HTR-8/SVneo (cell line): ENCODE results near the gene CEP85L.

ENCODE experiments used
- DNase-seq: peaks from one replicate; pipeline ENCODE4 v3.0.0; 2011; ENCODE audit warnings: low spot score, mixed read lengths; ENCODE audit not compliant: insufficient read length
- FAIRE-seq: peaks from 2 replicates; lab custom pipeline; 2011; peaks lifted over from hg19 to GRCh38; lab: Jason Lieb, UNC

Gene CEP85L

DNA sequence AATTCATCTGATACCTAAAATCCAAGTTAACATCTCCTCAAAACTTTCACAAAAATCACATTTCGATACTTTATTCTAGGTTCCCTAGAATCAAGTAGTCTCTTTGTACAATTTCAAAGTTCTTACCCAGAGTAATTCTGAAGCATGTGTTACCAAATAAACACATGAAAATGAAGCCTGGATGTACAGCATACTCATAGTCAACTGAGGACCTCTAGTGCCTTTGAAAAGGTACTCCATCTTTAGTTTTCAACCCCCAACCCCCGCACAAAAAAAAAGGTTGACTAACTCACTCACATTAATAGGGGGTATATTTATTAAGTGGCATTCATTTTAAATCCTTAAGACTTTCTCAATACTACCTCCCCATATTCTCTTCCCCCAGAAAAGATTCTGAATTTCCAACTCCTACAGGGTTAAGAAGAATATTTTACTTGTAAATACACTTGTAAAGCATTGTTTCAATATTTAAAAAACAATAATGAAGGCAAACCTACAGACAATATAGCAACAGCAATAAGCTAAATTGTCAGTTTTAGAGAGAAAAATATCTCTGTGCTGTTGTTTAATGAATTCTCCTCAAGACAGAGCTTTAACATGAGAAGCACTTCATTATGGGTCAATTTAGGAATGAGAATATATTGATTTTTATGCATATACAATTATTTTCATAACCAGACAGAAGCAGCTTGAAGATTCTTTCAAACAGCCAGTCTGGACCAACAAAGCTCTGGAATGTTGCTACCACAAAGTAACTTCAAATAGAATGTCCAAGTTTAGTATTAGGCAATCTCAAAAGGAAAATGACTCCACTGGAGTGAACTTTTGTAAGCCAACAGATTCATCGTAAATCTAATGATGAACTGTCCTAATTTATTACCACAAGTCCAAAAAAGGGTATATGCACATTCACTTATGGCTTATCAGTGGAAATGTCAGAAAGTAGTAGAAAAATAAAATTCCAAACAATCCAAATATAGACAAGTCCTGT lies 100.0 kb downstream of the CEP85L start:
- DNase-seq = peak; percentile 45
- FAIRE-seq = no peak

DNA sequence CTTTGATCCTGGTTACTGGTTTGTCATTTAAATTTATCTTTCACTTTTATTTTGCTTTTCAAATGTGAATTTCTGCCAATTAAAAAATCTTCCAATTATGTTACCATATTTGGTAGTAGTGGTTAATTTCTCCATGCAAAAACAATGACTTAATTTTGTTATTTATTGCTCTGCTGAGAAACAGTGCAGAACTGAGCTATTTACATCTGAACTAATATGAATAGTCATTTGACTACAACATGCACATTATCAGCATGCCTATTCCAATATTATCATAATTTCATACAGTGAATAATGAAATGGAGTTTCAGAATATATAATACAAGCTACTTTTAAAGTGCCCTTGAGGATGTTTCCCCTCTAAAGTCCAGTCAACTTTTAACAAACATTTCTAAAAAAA lies 102.8 kb downstream of the CEP85L start:
- DNase-seq = no peak
- FAIRE-seq = no peak

DNA sequence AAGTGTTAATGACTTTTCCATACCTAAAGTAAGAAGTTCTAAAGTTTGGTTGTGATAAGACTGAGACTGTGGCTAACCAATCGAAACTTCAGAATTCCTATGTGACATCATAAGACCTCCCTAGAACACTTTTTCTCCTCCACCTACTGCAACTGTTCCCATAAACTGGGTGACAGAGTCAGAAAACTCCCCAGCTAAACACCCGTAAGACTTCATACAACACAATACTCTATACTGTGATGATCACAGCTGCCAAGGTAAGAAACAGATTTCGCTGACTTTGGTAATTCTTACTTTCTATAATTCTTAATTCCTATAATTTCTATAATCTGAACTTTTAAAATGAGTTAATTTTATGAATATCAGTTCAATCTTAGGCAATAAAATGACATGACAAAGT lies 103.3 kb downstream of the CEP85L start, which contains the start of gene PLN:
TSS of gene PLN (plus strand) at position 161 of the 400 bp plus-strand sequence. CDS start 10,626 bp downstream, outside the sequence.
- DNase-seq = no peak
- no peak for FAIRE-seq

DNA sequence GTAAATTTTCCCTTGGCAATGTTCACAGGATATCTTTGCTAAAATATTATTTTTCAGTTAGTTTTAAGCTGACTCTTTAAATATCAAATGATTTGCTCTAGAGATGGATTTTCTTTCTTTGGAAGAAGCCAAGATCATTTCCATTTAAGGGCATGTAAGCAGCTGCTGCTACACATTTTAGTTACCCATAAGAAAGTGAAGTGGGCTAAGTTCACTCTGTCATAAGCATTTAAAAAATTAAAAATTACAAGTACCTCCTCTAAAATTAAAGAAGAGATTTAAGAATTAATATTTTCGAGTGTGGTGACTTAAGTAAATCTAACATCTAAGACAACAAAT lies 104.5 kb downstream of the CEP85L start:
- DNase-seq = no peak

DNA sequence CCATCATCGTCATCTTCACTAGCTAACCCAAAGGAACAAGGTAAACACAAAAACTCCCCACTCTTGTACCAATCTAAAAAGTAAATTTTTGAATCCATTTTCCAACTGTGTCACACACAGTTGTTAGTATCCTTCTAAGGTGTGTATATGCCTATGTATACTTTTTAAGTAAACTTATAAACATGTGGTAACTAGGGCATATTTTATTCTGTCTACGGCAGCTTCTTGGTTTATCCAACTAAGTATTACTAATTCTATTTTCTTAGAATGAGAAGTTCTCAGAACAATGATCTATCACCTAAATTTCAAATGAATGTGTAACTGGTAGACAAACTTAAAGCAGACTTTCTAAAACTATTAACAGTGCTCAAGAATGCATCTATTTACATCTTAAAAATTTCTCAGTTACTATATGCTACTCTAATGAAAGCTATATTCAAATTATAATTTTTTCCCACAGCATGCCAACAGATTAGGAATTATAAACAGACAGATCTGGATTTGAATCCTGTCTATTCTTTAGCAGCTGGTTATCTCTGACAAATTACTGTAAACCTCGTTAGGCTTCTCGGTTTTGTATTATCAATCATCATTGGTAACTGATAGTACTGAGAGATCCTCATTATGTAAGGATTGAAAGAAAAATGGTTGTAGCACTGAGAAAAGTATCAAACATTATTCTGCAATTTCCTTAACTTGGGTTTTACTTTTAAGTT lies 105.1 kb downstream of the CEP85L start:
- FAIRE-seq (no peak), DNase-seq (no peak)

More for the DNA sequence above, 104.5 kb downstream of the CEP85L start:
- no peak for FAIRE-seq

- FAIRE-seq = no peak
- DNase-seq = no peak
Observed at GRCh38 chr6:118544105-118544504, 107.3 kb downstream of the CEP85L start.

DNA sequence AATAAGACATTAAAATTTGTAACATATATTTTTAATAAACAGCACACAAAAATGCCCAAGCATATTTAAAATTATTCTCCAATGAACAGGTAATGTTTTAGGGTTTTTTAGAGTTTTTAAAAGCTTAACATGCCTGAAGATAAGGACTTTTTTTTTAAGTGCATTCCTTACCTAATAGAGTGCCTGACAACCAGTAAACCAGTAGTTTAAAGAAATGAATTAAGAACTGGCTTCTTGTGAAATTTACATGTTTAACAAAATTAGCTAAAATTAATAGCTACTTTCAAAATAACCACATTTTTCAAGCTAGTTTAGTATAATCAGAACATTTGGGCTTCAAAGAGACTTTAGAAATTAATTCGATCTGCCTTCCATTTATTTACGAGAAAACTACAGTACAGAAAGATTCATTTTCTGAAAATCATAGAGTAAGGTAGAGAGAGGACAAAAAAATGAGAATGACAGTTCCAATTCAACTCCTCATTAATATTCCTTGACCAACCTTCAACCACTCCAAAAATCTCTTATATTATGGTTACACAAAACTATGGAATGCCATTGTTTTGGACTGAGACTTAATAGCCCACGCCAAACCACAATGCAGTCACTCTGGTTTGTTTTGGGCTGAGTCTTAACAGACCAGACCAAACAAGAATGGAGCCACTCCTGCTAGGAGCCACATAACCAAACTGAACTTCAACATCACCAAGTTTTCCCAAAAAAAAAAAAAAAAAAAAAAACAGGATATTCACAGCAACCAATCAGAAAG lies 109.0 kb downstream of the CEP85L start:
- DNase-seq = no peak
- no peak for FAIRE-seq

DNA sequence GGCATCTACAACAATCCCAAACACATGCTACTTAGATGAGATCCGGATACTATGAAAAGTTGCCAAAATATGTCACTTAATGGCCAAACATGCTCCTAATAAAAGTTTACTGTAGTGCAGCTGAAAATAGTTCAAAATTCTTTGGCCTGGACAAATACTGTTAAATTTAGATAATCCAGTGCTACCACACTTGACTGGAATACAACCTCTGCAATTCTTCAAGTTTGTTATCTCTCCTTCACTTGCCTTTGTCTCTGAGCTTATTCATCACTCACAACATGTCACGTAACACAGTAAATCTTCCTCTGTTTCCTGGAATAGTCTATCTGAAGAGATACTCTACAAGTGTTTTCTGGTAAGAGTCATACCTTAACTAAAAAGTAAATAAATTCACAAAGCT lies 113.8 kb downstream of the CEP85L start:
- DNase-seq (no peak), FAIRE-seq (no peak)

DNA sequence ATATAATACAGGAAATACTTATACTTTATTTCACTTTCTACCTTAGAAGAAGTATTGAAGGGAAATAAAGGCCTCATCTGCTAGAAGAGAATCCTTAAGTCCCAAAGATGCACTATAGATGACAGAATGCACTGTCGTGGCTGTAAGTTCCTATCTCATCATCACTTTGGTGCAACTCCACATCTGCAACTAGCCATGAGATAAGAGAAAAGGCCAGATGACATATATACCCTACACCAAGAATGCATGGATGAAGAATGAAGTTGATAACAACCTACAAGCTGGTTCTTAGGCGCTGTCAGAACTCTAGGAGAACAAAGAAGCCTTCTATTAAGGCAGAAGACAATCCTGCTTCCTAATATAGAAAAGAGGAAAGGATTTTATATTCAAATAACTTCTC lies 114.9 kb downstream of the CEP85L start:
- DNase-seq = no peak
- FAIRE-seq = no peak

- DNase-seq = no peak
- no peak for FAIRE-seq
Observed at GRCh38 chr6:118535176-118535844, 116.1 kb downstream of the CEP85L start.

DNA sequence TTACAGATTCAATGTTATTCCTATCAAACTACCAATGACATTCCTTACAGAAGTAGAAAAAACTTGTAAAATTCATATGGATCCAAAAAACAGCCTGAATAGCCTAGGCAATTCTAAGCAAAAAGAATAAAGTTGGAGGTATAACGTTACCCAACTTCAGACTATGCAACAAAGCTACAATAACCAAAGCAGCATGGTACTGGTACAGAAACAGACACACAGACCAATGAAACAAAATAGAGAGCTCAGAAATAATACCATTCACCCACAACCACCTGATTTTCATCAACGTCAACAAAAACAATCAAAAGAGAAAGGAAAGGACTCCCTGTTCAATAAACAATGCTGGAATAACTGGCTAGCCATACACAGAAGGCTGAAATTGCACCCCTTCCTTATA lies 120.4 kb downstream of the CEP85L start:
- FAIRE-seq (no peak), DNase-seq (no peak)

GRCh38 chr6:118529756-118530155 lies 121.6 kb downstream of the CEP85L start:
- FAIRE-seq = no peak
- no peak for DNase-seq

- FAIRE-seq (no peak), DNase-seq (no peak)
Observed at GRCh38 chr6:118528129-118528528, 123.3 kb downstream of the CEP85L start.

DNA sequence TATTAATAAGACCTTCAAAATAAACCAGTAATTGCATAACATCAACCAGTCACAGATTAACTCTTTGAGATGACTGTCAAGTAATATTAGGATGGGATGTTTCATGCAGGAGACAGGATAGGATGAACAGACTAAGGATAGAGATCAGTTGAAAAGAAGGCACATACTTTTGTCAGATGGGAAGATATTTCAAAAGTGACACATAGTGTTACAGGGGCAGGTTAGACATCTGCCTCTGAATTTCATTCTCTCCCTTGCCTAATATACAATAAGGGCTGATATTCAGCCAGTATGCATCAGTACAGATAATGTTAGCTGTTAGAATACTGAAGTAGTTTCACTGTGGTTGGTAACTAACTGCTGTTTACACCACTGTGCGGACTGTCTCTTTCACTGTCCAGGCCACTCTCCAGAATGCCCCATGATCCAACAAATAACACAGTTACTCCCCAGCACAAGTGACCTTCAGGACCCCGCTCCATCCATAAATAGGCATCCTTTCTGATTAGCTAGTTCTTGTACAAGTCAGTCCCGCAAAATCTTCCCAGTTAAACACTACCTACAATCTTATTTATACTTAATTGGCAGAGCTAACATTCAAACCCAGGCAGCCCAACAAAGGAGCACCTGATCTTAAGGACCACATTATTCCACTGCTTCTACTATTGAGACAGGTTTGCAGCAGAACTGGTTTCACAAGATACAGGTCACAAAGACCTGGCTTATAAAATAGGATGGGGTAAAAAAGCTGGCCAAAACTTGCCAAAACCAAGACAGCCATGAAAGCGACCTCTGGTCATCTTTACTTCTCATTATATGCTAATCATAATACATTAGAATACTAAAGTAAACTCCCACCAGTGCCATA lies 125.2 kb downstream of the CEP85L start:
- FAIRE-seq (no peak), DNase-seq (no peak)

DNA sequence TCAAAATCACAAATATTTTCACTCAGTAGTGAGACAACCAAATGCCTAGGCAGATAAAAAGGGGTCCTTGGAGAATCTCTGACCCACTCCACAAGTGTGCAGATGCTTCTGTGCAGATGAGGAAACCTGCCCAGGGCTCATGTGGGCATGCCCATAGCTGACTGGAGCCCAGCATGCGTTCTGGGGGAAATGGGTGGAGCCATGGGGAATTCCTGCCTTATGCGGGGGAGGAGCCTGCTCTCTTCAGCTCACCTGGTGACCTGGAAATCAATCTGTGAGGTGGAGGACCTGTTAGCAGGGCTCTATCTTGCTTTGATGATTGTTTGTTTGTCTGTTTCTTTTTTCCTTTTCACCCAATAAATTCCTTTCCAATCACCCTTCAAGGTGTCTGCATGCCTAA lies 126.7 kb downstream of the CEP85L start:
- DNase-seq (no peak), FAIRE-seq (no peak)

- DNase-seq (no peak), FAIRE-seq (no peak)
Observed at GRCh38 chr6:118523216-118523615, 128.2 kb downstream of the CEP85L start.

- FAIRE-seq = no peak
Observed at GRCh38 chr6:118522422-118522821, 129.0 kb downstream of the CEP85L start.

DNA sequence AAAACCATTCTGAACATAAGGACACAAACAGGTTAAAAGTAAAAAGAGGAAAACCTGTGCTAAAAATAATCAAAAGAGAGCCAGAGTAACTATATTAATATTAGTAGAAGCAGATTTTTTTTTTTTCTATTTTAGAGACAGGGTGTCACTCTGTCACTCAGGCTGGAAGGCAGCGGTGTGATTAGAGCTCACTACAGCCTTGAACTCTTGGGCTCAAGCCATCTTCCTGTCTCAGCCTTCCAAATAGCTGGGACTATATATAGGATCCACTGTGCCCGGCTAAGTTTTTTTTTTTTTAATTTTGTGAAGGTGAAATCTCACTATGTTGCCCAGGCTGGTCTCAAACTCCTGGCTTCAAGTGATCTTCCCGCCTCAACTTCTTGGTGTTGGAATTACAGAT lies 136.7 kb downstream of the CEP85L start:
- FAIRE-seq = no peak
- DNase-seq = no peak

More at GRCh38 chr6:118522422-118522821, 129.0 kb downstream of the CEP85L start:
- DNase-seq = no peak
